ENCODE measurements around the gene SREBF1. TPM values are rescaled to one million over a fixed set of nuclear protein-coding genes. Genes with fewer than 3 reads are reported as not detected.
A peak's percentile ranks its signal among the peaks of the same experiment; 100 is the strongest.

The SREBF1 gene
- total and polyA plus RNA-seq, 5 experiments from 2014 or later: 16.3 to 57.0 (median 43.8) TPM

DNA sequence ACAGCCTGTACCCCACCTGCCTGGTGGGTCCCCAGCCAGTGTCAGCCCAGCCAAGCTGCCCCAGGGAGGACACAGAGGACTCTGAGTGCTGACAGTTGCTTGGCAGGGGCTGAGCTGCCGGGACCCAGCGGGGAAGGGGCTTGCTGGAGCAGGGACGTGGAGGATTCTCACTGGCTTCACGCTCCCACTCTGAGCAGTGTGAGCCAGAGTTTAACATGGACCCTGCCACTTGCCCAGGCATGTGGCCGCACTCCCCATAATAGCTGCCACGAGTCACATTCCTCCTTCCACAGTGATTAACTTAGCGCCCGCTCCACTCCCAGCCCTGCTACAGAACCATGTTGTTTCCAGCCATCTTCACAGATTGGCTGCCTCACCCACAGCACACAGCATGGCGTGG is 31.2 kb downstream of the SREBF1 start:
- Mint-ChIP-seq H3K27ac (peak overlapping the region in 5 of 10 donors; percentile 9 to 92 (median 84)), H3K27me3 (no peaks in the 10 kb centered on the region), H3K36me3 (peaks cover 0 to 26% (median 6%) of the 10 kb centered on the region in 3 donors), H3K9me3 (no peaks in the 10 kb centered on the region), H3K4me3 (peak overlapping the region in 1 of 10 donors; percentile 39), H3K4me1 (peaks cover 7 to 14% (median 11%) of the 10 kb centered on the region in 4 donors)
- ATAC-seq: no peak
- no peak for DNase-seq
- POLR2A ChIA-PET: interaction anchor here (1.6 kb wide), 1 partner anchor 10 kb away, joined by 5 read pairs; no protein-coding TSS in a partner anchor

DNA sequence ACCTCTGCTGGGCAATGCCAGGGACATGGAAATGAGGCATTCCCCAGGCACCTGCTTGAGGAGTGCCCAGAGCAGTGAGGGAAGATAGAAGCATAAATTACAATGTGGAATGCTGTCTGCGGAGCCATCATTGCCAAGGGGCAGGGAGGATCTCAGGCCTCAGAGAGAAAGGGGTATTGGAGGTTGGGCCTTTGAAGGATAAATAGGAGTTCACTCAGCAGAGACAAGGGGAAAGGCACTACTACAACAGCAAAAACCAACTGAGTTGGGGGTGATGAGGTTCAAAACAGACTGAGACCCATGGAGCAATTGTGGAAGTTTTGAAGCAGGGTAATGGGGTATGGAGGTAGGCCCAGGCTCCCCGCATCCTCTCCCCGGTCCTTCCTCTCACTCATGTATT is 32.8 kb downstream of the SREBF1 start:
- POLR2A ChIA-PET: interaction anchor here (0.6 kb wide), 1 partner anchor 9 kb away, joined by 3 read pairs; no protein-coding TSS in a partner anchor
- no peak overlapping the region for H3K4me3 Mint-ChIP-seq
- peaks cover 4 to 17% (median 14%) of the 10 kb centered on the region in 4 donors for H3K4me1 Mint-ChIP-seq
- peaks cover 0 to 24% (median 5%) of the 10 kb centered on the region in 3 donors for H3K36me3 Mint-ChIP-seq
- no peaks in the 10 kb centered on the region for H3K27me3 Mint-ChIP-seq
- DNase-seq (no peak), ATAC-seq (no peak)
- no peaks in the 10 kb centered on the region for H3K9me3 Mint-ChIP-seq
- H3K27ac Mint-ChIP-seq: peak overlapping the region in 2 of 10 donors; percentile 63 to 82

DNA sequence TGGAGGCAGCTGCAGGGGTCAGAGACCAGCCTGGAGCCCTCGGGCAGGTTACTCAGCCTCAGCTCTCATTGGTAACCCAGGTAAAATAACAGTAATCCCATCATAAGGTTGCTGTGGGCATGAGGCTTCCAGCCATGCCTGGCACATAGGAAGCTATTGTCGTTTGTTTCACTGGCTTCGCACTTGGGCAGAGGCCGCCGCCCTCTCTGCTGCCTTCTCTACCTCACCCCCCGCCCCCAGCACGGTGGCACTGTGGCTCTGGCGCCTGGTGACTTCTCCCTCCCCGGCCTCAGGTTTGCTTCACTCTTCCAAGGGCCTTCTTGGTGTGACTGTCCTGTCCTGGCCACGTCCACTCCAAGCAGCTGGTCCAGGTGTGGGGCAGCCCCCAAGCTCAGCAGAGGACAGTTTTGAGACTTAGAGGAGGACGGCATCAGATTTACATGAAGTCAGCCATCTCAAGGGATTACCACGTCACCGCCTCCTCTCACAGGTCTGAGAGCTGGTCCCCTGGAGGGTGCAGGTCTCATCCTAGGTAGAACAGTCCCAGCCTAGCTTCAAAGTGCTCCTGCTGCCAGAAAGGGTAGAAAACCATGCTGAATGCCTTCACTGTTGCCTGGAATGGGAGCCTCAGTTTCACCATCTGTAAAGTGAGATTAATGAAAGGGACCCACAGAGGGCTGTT is 34.8 kb downstream of the SREBF1 start:
- Mint-ChIP-seq H3K36me3 (peaks cover 0 to 24% (median 5%) of the 10 kb centered on the region in 3 donors), H3K9me3 (no peaks in the 10 kb centered on the region), H3K4me1 (peaks cover 0 to 12% (median 8%) of the 10 kb centered on the region in 4 donors), H3K27me3 (no peaks in the 10 kb centered on the region), H3K27ac (peak overlapping the region in 2 of 10 donors; percentile 3 to 44), H3K4me3 (no peak overlapping the region)
- POLR2A ChIA-PET: no interaction called here
- DNase-seq (no peak), ATAC-seq (no peak)

DNA sequence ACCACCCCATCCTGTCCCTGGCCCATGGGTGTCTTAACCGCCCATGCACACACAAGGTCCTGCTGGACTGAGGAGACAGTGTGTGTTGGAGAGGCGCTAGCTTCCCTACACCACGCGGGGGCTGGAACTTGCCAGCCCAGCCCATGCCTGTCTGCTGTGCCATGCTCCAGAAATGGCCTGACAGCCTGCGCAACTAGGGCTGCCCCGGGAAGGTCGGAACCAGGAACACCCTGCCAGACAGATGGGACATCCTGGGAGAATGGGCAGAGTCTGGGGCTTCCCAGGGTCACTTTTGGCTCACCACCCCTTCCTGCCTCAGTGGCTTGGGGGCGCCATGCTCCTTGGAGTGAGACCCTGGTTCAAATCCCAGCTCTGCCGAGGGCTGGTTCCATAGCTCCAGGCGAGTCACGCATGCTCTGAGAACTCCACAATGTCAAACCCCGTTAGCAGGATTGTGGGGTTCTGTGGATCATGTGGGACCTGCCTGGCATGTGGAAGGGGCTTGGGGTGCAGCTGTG is 36.2 kb downstream of the SREBF1 start:
- no peaks in the 10 kb centered on the region for H3K9me3 Mint-ChIP-seq
- H3K27me3 Mint-ChIP-seq: no peaks in the 10 kb centered on the region
- H3K36me3 Mint-ChIP-seq: peaks cover 0 to 25% (median 1%) of the 10 kb centered on the region in 3 donors
- peaks cover 0 to 7% (median 5%) of the 10 kb centered on the region in 4 donors for H3K4me1 Mint-ChIP-seq
- peak overlapping the region in 1 of 10 donors; percentile 82 for H3K27ac Mint-ChIP-seq
- ATAC-seq: no peak
- no peak for DNase-seq
- POLR2A ChIA-PET: no interaction called here
- H3K4me3 Mint-ChIP-seq: no peak overlapping the region

DNA sequence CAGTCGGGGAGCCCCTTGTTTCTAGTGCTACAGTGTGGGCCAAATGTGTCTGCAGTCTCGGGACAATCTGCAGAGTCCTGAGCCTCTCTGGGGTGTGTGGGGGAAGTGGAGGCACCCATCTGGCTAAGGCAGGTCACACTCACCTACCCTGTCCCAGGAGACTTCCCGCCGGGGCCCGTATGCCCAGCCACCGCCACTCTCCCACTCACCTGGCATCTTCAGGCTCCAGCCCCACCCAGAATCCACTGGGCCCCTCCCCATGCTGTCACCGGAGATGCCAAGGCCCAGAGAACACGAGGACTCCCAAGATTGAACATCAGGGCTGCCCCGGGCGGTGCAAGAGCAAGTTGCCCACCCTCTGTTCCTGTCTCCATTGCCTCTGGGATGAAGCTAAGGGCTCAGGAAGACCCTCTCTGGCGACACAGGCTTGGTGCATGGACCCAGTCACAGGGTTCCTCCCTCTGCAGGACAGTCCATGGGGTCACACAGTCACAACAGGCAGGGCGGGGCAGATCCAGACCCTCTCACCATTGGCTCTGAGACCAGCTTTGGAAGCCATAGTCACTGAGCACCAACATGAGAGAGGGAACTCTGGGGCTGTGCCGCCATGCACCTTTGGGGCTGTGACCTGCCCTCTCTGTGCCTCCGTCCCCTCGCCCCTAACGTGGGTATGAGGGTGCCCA is 38.1 kb downstream of the SREBF1 start:
- peaks cover 0 to 20% (median 0%) of the 10 kb centered on the region in 3 donors for H3K36me3 Mint-ChIP-seq
- no peaks in the 10 kb centered on the region for H3K27me3 Mint-ChIP-seq
- POLR2A ChIA-PET: no interaction called here
- DNase-seq (no peak), ATAC-seq (no peak)
- peaks cover 4 to 10% (median 8%) of the 10 kb centered on the region in 4 donors for H3K4me1 Mint-ChIP-seq
- no peak overlapping the region for H3K27ac Mint-ChIP-seq
- no peak overlapping the region for H3K4me3 Mint-ChIP-seq
- no peaks in the 10 kb centered on the region for H3K9me3 Mint-ChIP-seq

DNA sequence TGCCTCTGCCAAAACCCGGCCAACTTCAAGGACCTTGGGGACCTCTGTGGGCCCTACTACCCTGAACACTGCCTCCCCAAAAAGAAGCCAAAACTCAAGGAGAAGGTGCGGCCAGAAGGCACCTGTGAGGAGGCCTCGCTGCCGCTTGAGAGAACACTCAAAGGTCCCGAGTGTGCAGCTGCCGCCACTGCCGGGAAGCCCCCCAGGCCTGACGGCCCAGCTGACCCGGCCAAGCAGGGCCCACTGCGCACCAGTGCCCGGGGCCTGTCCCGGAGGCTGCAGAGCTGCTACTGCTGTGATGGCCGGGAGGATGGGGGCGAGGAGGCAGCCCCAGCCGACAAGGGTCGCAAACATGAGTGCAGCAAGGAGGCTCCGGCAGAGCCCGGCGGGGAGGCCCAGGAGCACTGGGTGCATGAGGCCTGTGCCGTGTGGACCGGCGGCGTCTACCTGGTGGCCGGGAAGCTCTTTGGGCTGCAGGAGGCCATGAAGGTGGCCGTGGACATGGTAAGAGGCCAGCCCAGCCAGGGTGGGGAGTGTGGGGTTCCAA is 38.7 kb downstream of the SREBF1 start:
- ATAC-seq (no peak), DNase-seq (no peak)
- Mint-ChIP-seq H3K4me1 (peaks cover 11 to 16% (median 14%) of the 10 kb centered on the region in 4 donors), H3K27me3 (no peaks in the 10 kb centered on the region), H3K27ac (no peak overlapping the region), H3K36me3 (peaks cover 0 to 18% (median 0%) of the 10 kb centered on the region in 3 donors), H3K9me3 (no peaks in the 10 kb centered on the region), H3K4me3 (no peak overlapping the region)
- POLR2A ChIA-PET: no interaction called here

DNA sequence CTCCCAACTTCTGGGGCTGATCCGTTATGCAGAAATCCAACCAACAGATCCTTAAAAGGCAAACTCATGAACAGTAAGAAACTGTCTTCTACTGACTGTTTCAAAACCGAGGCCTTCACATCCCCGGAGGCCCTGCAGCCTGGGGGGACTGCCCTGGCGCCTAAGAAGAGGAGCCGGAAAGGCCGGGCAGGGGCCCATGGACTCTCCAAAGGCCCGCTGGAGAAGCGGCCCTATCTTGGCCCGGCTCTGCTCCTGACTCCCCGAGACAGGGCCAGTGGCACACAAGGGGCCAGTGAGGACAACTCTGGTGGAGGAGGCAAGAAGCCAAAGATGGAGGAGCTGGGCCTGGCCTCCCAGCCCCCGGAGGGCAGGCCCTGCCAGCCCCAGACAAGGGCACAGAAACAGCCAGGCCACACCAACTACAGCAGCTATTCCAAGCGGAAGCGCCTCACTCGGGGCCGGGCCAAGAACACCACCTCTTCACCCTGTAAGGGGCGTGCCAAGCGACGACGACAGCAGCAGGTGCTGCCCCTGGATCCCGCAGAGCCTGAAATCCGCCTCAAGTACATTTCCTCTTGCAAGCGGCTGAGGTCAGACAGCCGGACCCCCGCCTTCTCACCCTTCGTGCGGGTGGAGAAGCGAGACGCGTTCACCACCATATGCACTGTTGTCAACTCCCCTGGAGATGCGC is 39.5 kb downstream of the SREBF1 start:
- ATAC-seq: no peak
- Mint-ChIP-seq H3K9me3 (no peaks in the 10 kb centered on the region), H3K4me3 (no peak overlapping the region), H3K36me3 (peaks cover 0 to 18% (median 0%) of the 10 kb centered on the region in 3 donors), H3K27me3 (no peaks in the 10 kb centered on the region), H3K27ac (peak overlapping the region in 1 of 10 donors; percentile 18), H3K4me1 (peaks cover 12 to 24% (median 19%) of the 10 kb centered on the region in 4 donors)
- no peak for DNase-seq
- POLR2A ChIA-PET: interaction anchor here (0.7 kb wide), 1 partner anchor 10 kb away, joined by 3 read pairs; no protein-coding TSS in a partner anchor

DNA sequence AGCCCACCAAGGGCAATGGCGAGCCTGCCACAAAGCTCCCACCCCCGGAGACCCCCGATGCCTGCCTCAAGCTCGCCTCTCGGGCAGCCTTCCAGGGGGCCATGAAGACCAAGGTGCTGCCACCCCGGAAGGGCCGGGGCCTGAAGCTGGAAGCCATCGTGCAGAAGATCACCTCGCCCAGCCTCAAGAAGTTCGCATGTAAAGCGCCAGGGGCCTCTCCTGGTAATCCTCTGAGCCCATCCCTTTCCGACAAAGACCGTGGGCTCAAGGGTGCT is 40.1 kb downstream of the SREBF1 start:
- no peak overlapping the region for H3K4me3 Mint-ChIP-seq
- no peaks in the 10 kb centered on the region for H3K9me3 Mint-ChIP-seq
- H3K27me3 Mint-ChIP-seq: no peaks in the 10 kb centered on the region
- ATAC-seq: no peak
- DNase-seq: no peak
- H3K36me3 Mint-ChIP-seq: peaks cover 0 to 16% (median 0%) of the 10 kb centered on the region in 3 donors
- no peak overlapping the region for H3K27ac Mint-ChIP-seq
- peaks cover 18 to 29% (median 25%) of the 10 kb centered on the region in 4 donors for H3K4me1 Mint-ChIP-seq
- POLR2A ChIA-PET: interaction anchor here (0.7 kb wide), 1 partner anchor 10 kb away, joined by 3 read pairs; no protein-coding TSS in a partner anchor

DNA sequence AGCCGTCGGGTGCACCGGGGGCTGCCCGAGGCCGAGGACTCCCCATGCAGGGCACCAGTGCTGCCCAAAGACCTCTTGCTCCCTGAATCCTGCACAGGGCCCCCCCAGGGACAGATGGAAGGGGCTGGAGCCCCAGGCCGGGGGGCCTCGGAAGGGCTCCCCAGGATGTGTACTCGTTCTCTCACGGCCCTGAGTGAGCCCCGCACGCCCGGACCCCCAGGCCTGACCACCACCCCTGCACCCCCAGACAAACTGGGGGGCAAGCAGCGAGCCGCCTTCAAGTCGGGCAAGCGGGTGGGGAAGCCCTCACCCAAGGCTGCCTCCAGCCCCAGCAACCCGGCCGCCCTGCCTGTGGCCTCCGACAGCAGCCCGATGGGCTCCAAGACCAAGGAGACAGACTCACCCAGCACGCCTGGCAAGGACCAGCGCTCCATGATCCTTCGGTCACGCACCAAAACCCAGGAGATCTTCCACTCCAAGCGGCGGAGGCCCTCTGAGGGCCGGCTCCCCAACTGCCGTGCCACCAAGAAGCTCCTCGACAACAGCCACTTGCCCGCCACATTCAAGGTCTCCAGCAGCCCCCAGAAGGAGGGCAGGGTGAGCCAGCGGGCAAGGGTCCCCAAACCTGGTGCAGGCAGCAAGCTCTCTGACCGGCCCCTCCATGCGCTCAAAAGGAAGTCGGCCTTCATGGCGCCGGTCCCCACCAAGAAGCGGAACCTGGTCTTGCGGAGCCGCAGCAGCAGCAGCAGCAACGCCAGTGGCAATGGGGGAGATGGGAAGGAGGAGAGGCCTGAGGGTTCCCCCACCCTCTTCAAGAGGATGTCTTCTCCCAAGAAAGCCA is 40.6 kb downstream of the SREBF1 start:
- Mint-ChIP-seq H3K4me1 (peaks cover 20 to 34% (median 27%) of the 10 kb centered on the region in 4 donors), H3K36me3 (peaks cover 0 to 16% (median 0%) of the 10 kb centered on the region in 3 donors), H3K27me3 (no peaks in the 10 kb centered on the region), H3K27ac (peak overlapping the region in 2 of 10 donors; percentile 10 to 21), H3K4me3 (no peak overlapping the region), H3K9me3 (no peaks in the 10 kb centered on the region)
- no peak for ATAC-seq
- DNase-seq: no peak
- POLR2A ChIA-PET: interaction anchor here (1.2 to 1.8 kb wide), 2 partner anchors 7 to 9 kb away, joined by 3 to 5 read pairs; no protein-coding TSS in a partner anchor

DNA sequence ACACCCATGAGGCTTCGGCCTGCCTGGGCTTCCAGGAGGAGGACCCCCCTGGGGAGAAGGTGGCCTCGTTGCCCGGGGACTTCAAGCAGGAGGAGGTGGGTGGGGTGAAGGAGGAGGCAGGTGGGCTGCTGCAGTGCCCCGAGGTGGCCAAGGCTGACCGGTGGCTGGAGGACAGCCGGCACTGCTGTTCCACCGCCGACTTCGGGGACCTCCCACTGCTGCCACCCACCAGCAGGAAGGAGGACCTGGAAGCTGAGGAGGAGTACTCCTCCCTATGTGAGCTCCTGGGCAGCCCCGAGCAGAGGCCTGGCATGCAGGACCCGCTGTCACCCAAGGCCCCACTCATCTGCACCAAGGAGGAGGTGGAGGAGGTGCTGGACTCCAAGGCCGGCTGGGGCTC is 41.5 kb downstream of the SREBF1 start:
- no peak for DNase-seq
- Mint-ChIP-seq H3K9me3 (no peaks in the 10 kb centered on the region), H3K36me3 (peaks cover 0 to 16% (median 0%) of the 10 kb centered on the region in 3 donors), H3K4me3 (no peak overlapping the region), H3K27ac (peak overlapping the region in 1 of 10 donors; percentile 59), H3K4me1 (peaks cover 20 to 33% (median 28%) of the 10 kb centered on the region in 4 donors), H3K27me3 (no peaks in the 10 kb centered on the region)
- POLR2A ChIA-PET: interaction anchor here (1.2 to 1.8 kb wide), 2 partner anchors 8 to 10 kb away, joined by 3 to 5 read pairs; no protein-coding TSS in a partner anchor
- no peak for ATAC-seq

DNA sequence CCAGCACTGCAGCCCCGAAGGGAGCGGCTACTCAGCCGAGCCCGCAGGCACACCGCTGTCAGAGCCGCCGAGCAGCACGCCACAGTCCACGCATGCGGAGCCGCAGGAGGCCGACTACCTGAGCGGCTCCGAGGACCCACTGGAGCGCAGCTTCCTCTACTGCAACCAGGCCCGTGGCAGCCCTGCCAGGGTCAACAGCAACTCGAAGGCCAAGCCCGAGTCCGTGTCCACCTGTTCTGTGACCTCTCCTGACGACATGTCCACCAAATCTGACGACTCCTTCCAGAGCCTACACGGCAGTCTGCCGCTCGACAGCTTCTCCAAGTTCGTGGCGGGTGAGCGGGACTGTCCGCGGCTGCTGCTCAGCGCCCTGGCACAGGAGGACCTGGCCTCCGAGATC is 42.4 kb downstream of the SREBF1 start:
- H3K27me3 Mint-ChIP-seq: no peaks in the 10 kb centered on the region
- ATAC-seq (no peak), DNase-seq (no peak)
- H3K4me3 Mint-ChIP-seq: no peak overlapping the region
- POLR2A ChIA-PET: interaction anchor here (0.8 to 2.3 kb wide), 3 partner anchors 9 to 17 kb away, joined by 3 to 8 read pairs (median 3); no protein-coding TSS in a partner anchor
- H3K27ac Mint-ChIP-seq: peak overlapping the region in 6 of 10 donors; percentile 39 to 96 (median 93)
- H3K4me1 Mint-ChIP-seq: peaks cover 18 to 33% (median 28%) of the 10 kb centered on the region in 4 donors
- peaks cover 0 to 16% (median 0%) of the 10 kb centered on the region in 3 donors for H3K36me3 Mint-ChIP-seq
- no peaks in the 10 kb centered on the region for H3K9me3 Mint-ChIP-seq
